Myocyte (in vitro differentiated cells): ENCODE results near the gene RECQL5. TPM values are rescaled to one million over a fixed set of nuclear protein-coding genes. Genes with fewer than 3 reads are reported as not detected.

Experiments used
- DNase-seq: peaks from one replicate; pipeline ENCODE4 v3.0.0-alpha.2; 2012; ENCODE audit warnings: low read depth
- total RNA-seq: library from RNA; depleted of rRNA; stranded (reverse); fragments of >200 nt; gene quantifications from 2 replicates; pipeline ENCODE4 v1.2.3, GENCODE V29; 2014

RECQL5 gene
- total RNA-seq, 1 donor from 2014 or later: 20.7 TPM

DNA sequence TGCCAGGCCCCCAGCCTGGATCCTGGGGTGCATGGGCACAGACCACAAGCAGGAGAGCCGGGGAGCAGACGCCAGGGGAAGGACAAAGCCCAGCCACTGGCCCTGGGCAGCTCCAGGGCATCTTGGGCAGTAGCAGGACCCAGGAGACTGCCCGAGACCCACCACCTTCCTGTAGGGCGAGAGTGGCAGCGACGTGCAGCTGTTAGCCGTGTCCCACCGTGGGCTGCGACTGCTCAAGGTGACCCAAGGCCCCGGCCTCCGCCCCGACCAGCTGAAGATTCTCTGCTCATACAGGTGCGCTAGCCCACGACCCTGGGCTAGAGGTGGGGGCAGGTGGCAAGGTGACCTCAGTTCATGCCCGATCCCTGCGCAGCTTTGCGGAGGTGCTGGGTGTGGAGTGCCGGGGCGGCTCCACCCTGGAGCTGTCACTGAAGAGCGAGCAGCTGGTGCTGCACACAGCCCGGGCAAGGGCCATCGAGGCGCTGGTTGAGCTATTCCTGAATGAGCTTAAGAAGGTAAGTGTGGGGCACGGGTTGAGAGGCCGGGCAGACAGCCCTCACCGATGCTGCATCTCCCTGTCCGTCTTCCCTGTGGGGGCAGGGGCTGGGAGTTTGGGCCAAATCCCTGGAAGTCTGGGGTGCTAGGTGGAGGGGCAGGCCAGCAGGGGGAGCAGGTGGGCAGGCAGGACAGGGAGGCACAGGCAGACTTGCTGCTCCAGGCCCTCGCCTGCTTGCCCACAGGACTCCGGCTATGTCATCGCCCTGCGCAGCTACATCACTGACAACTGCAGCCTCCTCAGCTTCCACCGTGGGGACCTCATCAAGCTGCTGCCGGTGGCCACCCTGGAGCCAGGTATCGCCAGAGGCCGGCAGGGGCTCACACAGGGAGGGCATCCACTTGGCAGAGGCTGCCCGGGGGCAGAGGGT, 47.2 kb downstream of the RECQL5 start:
- DNase-seq: peak; percentile 34

DNA sequence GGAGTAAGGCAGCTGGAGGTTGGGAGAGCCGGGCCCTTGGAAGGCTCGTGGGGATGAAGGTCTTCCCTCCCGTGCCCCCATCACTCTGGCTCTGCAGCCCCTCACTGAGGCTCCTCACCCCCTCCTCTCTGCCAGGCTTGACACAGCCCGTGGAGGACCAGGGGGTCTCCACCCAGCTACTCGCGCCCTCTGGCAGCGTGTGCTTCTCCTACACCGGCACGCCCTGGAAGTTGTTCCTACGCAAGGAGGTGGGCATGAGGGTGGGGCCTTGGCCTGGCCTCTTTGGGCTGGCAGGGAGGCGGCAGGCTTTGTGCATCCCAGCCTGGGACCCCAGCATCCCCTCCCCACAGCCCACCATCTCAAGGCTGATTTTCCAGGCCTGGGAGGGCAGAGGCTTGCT, 49.3 kb downstream of the RECQL5 start:
- DNase-seq: no peak

DNA sequence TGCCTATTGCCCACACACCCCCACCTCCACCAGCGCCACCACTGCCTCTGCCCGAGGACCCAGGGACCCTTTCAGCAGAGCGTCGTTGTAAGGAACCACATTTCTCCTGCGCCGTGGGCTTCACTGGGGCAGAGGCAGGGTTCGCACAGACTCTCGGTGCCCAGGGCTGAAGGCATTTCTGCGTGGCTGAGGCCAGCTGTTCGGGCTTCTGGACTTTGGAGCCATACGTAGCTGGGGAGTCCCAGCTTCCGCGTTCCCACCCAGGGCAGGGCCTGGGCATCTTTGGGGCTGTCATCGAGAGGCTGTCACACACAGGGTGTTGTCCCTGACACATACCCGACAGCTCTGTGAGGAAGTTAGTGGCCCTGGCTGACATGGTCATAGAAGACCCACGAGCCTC, 49.7 kb downstream of the RECQL5 start:
- no peak for DNase-seq

GRCh38 chr17:75616521-75617122, 50.3 kb downstream of the RECQL5 start:
- no peak for DNase-seq

DNA sequence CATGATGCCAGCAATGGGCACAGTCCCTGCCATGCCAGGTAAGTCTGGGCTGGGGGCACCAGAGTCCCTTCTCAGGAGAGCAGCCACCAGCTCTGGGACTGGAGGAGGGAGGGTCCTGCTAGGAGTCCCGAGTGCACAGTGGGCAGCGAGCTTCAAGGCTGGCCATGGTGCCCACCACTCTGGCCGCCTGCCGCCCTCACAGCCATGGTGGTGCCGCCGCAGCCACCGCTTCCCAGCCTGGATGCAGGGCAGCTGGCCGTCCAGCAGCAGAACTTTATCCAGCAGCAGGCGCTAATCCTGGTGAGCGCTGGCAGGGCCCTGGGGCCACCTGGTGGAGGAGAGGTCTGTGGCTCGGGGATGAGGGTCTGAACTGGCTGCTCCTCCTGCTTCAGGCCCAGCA, 51.7 kb downstream of the RECQL5 start:
- DNase-seq: no peak

DNA sequence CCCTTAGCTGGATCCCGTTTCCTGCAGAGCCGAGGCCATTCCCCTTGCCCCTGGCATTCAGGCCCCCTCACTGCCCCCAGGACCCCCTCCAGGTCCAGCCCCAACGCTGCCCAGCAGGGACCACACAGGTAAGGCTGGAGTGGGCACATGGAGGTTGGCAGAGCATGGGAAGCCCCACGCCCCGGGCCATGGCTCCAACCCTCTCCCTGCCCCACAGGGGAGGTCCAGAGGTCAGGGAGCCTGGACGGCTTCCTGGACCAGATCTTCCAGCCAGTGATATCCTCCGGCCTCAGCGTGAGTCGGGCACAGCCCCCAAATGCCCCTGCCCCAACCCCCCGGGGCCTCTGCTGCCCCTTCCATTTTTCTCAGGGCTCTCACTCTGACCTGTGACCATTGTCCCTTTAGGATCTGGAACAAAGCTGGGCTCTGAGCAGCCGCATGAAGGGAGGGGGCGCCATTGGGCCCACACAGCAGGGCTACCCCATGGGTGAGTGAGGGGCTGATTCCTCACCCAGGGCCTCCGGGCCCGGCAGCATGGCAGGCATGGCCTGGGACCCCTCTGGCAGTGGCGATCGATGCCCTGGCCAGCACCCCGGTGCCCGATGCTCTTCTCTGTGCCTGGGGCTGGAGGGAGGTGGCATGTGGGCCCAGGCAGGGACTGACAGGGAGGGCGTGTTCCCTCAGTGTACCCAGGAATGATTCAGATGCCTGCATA, 52.2 kb downstream of the RECQL5 start:
- no peak for DNase-seq

DNA sequence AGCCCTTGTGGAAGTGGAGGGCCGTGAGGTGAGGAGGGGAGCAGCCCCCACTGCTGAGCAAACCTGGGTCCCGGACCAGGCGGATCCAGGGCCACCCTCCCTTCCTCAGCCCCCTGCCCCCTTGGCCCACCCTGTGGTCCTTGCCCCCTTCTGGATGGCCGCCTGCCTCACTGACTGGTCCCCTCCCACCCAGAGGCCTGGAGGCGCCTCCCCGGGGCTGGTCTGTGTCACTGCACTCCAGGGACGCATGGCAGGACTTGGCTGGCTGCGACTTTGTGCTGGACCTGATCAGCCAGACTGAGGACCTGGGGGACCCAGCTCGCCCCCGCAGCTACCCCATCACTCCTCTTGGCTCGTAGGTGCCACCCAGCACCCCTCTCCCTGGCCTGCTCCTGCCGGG, 52.9 kb downstream of the RECQL5 start:
- no peak for DNase-seq

- DNase-seq: no peak
These were observed 53.9 kb downstream of the RECQL5 start for GRCh38 chr17:75612906-75613626.

- DNase-seq: no peak
These were observed 55.0 kb downstream of the RECQL5 start for GRCh38 chr17:75611851-75612429.

GRCh38 chr17:75610103-75610984, 56.6 kb downstream of the RECQL5 start:
- DNase-seq: peak; percentile 44

DNA sequence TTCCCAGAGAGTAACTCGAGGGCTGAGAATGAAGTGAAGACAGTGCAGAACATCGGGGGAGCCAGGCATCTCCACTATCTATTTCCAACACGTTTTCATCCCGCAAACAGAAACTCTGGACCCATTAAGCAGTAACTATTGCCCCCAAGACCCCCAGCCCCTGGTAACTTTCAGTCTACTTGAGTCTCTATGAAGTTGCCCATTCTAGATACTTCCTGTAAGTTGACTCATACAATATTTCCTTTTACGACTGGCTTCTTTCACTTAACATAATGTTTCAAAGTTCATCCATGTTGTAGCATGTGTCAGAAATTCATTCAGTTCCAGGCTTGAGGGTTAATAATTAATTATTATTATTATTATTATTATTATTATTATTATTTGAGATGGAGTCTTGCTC, 59.9 kb downstream of the RECQL5 start:
- no peak for DNase-seq

DNA sequence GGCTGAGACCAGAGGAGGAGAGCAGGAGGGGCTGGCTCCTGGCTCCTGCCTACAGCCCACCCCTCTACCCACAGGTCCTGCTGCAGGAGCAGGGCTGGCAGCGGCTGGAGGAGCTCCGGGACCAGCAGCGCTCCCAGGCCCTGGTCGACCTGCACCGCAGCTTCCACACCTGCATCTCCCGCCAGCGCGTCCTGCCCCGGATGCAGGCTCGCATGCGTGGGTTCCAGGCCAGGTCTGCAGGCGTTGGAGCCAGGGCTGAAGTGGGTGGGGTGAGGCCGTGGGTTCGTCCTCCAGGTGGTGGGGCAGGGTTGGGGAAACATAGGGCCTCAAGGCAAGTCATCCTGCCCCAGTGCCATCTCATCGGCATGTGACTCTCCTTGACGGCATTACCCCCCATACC, 61.2 kb downstream of the RECQL5 start:
- no peak for DNase-seq

DNA sequence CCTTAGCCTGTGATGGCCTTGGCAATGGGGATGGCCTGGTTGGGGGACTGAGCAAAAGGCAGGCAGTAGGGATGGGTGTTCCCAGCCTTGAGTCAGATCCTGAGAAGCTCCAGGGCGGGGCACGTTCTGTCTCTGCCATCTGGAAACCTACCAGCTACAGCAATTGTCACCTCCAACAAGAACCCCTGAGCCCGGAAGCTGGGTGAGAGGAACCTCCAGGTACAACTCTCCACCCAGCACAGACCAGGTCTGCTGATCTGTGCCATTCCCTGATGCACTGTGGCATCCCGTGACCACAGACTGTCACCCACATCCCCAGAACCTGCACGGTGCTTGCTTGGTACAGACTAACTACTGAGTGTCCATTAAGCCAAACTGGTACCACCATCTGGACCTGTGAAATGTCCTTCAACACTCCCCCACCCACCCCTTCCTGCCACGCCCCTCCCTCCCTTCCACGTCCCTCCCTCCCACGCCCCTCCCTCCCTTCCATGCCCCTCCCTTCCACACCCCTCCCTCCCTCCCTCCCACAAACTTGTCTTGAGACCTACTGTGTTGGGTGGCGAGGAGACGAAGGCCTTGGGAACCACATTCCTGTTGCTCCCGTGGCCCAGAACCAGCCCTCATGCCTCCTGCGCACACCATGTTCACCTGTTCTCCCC, 62.8 kb downstream of the RECQL5 start:
- peak; percentile 30 for DNase-seq

- peak; percentile 71 for DNase-seq
These were observed 63.8 kb downstream of the RECQL5 start for GRCh38 chr17:75603123-75603522.

- DNase-seq: peak; percentile 27
These were observed 64.3 kb downstream of the RECQL5 start for GRCh38 chr17:75602644-75603043.

GRCh38 chr17:75601057-75601987, 65.6 kb downstream of the RECQL5 start:
- DNase-seq: peak; percentile 50

DNA sequence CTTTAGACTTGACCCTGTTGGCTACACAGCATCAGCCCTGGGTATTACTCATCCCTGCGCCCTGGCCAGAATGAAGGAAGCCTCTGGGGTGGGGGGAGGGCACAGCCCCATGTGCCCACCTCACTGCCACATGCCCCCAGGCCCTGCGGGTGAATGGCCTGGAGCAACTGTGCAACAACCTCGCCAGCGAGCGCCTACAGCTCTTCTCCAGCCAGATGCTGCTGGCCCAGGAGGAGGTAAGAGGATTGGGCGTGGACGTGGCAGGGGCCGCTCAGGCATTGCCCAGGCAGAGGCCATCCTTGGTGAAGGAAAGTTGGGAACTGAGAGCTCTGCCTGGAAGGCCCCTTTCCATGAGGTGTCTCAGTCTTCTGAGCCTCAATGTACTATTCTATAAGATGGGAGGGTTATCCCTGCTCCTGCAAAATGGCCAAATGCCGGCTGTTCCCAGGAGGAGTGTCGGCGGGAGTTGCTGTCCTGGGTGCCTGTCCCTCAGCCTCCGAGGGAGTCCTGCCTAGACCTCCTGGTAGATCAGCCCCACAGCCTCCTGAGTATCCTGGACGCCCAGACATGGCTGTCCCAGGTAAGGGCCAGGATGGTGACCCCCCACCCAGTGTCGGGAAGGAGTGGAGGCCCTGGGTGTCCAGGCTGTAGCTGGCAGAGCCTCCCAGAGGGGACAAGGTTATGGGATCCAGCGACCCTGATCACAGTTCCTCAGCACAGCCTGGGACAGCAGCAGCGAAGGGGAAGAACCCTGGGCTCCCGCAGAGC, 70.5 kb downstream of the RECQL5 start:
- no peak for DNase-seq

GRCh38 chr17:75595920-75596313, 71.0 kb downstream of the RECQL5 start:
- no peak for DNase-seq
